GM18520 (cell line): Measurements from ENCODE around the gene UCHL3.

Experiments used
- ATAC-seq: cut with Tn5 transposase; IDR thresholded peaks from one replicate; pipeline ENCODE4 v1.9.1; 2021; ENCODE audit not compliant: unreplicated experiment

The UCHL3 gene

GRCh38 chr13:75547917-75548316 is 1.7 kb upstream of the UCHL3 start:
- no peak for ATAC-seq

DNA sequence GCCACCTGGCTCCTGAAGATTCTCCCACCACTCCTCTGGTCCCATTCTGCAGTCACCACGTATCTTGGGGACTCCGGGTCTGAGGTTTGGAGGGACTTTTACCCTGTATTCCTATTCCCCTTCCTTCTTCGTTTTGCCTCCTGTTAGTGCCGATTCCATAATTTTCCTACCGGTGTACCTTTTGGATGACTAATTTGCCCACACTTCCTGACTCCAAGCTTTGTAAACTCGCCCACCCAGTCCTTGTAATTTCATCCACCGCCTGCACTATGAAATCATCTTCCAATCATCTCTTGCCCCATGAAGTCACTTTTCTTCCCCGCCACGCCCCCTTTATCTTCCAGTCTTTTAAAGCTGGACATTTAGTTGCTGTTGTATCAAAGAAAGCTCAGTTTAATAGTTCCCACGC is 572 bp downstream of the UCHL3 start:
- ATAC-seq = no peak

DNA sequence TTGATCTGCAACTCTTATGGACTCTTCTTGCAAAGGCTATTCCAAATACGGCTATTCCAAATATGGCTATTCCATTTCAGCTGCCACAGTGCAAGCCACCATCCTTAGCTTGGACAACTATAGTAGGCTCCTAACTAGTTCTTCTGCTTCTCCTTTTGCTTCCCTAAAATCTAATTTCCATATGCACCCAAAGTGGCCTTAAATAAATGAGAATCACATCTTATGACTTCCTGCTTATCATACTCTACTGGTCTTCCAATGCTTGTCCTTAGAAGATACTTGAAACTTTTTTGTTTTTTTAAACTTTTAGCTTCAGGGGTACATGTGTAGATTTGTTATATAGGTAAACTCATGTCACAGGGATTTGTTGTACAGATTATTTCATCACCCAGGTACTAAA is 4.9 kb downstream of the UCHL3 start:
- no peak for ATAC-seq

GRCh38 chr13:75554981-75555380 is 5.4 kb downstream of the UCHL3 start:
- ATAC-seq = no peak

- no peak for ATAC-seq
These were observed 6.2 kb downstream of the UCHL3 start for GRCh38 chr13:75555836-75556235.

- ATAC-seq = no peak
These were observed 7.4 kb downstream of the UCHL3 start for GRCh38 chr13:75556961-75557360.

- no peak for ATAC-seq
These were observed 8.7 kb downstream of the UCHL3 start for GRCh38 chr13:75558145-75558840.

- no peak for ATAC-seq
These were observed 17.1 kb downstream of the UCHL3 start for GRCh38 chr13:75566658-75567057.

DNA sequence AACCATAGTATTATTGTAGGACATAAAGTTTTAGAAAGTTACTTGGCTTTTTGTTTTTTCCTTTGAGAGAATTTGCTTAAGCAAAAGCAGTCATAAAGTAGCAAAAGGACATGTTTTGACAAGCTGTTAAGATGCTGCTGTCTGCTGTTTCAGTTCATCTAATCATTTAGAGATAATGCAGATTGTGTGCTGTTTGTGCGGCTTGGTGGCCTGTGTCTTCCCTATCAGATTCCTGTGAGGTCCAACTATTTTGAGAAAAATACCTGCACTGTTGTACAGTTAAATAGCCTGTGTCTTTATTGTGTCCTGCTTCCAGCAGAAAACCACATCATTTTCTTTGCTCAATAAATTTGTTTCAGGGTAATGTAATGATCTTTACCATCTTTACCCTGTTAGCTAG is 20.0 kb downstream of the UCHL3 start:
- no peak for ATAC-seq

GRCh38 chr13:75579529-75579928 is 29.9 kb downstream of the UCHL3 start:
- no peak for ATAC-seq

GRCh38 chr13:75581874-75582640 is 32.5 kb downstream of the UCHL3 start:
- ATAC-seq = no peak

DNA sequence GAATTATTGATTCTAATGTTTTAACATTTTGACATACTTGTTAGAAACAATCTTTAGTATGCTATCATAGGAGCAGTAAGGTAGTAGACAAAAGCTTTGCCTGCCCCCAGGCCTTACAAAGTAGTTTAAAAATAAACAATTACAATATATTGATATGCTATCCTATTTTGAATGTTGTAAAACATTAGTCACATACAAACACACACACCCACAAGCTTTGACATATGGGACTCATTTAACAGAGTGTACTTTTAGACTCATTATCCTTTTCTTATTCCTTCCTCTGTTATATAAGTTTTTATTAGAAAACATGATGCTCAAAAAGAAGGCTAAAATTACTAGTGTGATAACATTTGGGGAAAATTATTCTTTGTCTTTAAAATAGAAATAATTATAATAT is 33.5 kb downstream of the UCHL3 start:
- ATAC-seq = no peak

- ATAC-seq = no peak
These were observed 35.6 kb downstream of the UCHL3 start for GRCh38 chr13:75585153-75585552.

DNA sequence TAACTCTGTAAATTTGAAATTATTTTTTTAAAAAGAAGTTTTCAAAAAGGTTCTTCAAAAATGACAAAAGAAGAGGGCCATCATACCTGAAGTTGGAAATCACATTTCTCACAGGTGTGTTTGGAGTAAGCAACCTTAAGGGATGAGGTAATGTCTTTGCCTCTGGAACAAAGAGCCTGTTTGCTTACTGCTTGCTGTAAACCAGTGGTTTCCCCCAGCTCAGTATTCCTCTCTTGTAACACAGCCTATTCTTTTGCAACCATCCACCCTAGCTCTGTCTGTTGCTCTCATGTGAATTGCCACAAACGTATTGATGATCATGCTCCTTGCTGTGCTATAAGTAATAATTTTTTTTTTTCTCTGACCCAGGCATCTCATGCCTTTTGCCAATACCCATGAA is 38.1 kb downstream of the UCHL3 start:
- no peak for ATAC-seq

DNA sequence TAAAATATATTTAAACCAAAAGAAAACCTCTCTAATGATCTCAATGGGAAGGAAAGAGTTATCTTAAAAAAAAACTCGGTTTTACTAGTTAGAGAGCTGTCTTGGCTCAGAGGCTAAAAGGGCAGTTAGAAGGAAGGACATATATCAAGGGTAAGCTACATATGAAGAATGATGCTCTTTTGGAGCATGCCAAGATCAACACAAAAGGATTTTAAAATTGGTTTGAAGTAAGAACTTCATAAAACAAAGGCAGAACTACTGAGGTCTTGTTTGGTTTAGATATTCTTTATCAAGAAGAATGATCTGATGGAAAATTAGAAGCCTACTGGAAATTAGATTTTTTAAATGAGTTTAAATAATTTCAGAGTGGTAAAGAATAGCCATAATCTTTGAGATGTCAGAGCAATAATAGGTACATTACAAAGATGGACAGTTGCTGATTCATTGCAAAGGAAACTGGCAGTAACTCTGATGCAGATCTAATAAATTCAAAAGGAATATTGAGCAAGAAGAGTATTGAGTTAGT is 47.1 kb downstream of the UCHL3 start:
- ATAC-seq = no peak

GRCh38 chr13:75600371-75600770 is 50.8 kb downstream of the UCHL3 start:
- ATAC-seq = no peak

GRCh38 chr13:75603038-75603437 is 53.4 kb downstream of the UCHL3 start:
- ATAC-seq = no peak

- no peak for ATAC-seq
These were observed 57.9 kb downstream of the UCHL3 start for GRCh38 chr13:75607447-75607846.

- no peak for ATAC-seq
These were observed 60.9 kb downstream of the UCHL3 start for GRCh38 chr13:75610466-75610865.

- ATAC-seq = no peak
These were observed 62.8 kb downstream of the UCHL3 start for GRCh38 chr13:75612354-75612753.

GRCh38 chr13:75617230-75617629 is 67.6 kb downstream of the UCHL3 start:
- no peak for ATAC-seq

- ATAC-seq = no peak
These were observed 68.7 kb downstream of the UCHL3 start for GRCh38 chr13:75618308-75618707.
